ENCODE results near the gene MELK.
"Not testable (repeated sequence)": the region's sequence is repeated elsewhere in the genome, so short reads cannot be mapped to it uniquely, and the experiment has no call there.

The MELK gene

GRCh38 chr9:36572515-36573418, at the start of gene MELK:
TSS of gene MELK (plus strand) at chr9:36572895. CDS start at chr9:36581682, 8,787 bp downstream.
- peak; percentile 84 for DNase-seq

- DNase-seq, result no peak
These were observed 42.5 kb upstream of the MELK start for GRCh38 chr9:36530224-36530623.

DNA sequence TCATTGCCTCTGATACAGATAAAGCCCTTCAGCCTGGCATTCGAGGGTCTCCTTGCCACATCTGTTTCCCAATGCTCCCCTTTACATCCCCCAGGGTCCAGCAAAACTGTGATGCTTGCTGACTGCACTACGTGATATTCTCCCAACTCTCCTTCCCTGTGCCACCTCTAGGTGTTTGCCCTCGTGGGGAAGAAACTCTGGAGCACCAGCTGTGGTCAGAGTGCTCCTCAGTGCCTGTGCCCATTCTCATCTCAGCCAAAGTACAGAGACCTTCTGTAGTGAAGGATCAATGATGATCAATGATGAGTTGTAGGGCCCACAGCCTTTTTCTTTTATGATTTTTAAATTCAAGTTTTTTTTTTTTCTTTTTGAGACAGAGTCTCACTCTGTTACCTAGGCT, 40.3 kb upstream of the MELK start:
- no peak for DNase-seq

DNA sequence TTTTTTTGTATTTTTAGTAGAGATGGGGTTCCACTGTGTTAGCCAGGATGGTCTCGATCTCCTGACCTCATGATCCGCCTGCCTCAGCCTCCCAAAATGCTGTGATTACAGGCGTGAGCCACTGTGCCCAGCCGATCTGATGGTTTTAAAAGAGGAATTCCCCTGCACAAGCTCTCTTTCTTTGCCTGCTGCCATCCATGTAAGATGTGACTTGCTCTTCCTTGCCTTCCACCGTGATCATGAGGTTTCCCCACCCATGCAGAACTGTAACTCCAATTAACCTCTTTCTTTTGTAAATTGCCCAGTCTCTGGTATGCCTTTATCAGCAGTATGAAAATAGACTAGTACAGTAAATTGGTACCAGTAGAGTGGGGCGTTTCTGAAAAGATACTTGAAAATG, 39.0 kb upstream of the MELK start:
- not testable (repeated sequence) for DNase-seq

- no peak for DNase-seq
These were observed 37.6 kb upstream of the MELK start for GRCh38 chr9:36535107-36535506.

DNA sequence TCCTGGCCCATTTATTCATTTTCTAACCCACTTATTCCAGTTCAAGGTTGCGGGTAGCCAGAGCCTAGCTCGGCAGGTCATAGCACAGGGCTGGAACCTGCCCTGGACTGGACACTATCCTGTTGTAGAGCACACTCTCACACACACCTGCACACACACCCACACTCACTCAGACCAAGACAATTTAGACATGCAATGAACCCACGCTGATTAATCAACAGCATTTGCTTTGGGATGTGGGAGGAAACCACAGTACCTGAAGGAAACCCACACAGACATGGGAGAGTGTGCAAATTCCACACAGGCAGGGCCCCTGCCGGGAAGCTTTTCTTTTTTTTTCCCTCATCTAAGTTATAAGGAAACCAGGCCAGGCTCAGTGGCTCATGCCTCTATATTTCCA, 34.8 kb upstream of the MELK start:
- DNase-seq, result no peak

DNA sequence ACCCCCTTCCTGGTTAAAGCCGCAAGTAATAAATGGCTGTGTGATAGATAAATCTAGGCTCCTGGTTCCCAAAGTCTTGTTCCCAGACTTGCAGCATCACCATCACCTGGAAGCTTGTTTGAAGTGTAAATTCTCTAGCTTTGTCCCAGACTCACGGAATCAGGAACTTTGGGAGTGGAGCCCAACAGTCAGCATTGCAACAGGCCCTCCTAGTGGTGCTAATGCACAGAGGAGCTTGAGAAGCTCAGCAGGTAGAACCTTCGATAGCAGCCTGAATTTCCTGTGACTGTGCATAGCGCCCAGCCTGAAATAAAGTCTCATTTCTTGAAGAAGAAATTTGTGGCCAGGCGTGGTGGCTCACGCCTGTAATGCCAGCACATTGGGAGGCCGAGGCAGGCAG, 30.3 kb upstream of the MELK start:
- DNase-seq, result no peak

DNA sequence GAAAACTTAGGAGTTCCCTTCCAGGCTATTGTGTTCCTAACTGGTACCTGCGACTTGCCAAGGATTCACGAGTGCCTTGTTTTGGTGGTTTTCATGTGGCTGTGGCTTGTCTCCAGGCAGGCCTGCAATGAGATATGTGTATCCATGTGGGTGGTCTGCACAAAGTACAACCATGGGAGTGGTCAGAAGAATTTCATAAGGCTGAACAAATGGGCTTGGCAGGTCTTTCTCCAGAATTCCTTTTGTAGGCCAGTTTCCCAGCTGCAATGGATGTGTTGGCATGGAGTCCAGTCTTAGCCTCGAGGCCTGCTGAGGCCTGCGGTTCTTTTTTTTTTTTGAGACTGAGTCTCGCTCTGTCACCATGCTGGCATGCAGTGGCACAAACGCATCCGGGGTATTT, 28.8 kb upstream of the MELK start:
- no peak for DNase-seq

DNA sequence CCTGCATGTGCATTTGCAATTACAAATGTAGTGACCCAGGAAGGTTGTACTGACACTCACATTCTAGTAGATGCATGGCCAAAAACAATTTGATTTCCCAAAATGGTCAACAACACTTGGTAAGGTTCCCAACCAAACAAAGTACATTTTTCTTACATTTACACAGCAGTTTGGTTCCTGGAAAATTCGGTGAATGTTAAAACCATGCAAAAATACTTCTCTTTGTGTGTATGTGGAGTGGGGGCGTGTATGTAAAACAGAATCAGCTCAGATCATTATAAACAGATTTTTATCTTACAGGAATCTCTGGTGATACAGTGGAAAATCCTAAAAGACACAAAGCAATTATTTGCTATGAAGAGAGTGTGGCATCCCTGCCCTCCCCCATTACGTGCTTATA, 25.1 kb upstream of the MELK start:
- DNase-seq, result no peak

- no peak for DNase-seq
These were observed 24.2 kb upstream of the MELK start for GRCh38 chr9:36548454-36548853.

DNA sequence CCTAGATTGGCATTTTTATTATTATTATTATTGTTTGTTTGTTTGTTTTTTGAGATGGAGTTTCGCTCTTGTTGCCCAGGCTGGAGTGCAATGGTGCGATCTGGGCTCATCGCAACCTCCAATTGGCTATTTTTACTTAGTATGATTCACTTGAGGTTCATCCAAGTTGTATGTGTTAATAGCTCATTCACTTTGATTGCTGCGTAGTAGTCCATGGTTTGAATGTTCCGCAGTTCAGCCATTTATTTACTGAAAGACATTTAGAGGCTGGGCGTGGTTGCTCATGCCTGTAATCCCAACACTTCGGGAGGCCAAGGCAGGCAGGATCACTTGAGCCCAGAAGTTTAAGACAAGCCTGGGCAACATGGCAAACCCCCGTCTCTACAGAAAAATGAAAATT, 22.6 kb upstream of the MELK start:
- DNase-seq, result no peak

DNA sequence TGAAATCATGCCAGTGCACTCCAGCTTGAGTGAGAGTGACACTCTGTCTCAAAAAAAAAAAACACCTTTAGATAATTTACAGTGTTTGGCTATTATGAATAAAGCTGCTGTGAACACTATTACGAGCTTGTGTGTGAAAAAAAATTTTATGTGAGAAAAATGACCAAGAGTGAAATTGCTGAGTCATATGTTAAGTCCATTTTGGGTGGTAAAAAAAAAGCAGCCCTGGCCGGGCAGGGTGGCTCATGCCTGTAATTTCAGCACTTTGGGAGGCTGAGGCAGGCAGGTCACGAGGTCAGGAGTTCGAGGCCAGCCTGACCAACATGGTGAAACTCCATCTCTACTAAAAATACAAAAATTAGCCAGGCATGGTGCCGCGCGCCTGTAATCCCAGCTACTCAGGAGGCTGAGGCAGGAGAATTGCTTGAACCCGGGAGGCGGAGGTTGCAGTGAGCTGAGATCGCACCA, 22.0 kb upstream of the MELK start:
- DNase-seq, result not testable (repeated sequence)

DNA sequence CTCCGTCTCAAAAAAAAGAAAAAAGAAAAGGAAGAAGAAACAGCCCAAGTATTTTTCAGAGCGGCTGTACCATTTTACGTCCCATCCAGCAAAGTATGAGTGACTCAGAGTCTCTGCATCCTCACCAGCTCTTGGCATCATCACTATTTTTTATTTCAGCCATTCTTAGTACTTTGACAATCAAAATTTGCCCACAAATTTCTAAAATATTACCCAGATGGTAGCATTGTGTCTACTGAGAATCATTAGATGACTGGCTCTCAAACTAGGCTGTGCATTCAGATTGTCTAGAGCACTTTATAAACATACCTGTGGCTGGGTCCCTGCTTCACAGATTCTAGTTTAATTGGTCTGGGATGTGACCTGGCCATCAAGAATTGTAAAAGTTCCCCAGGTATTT, 21.6 kb upstream of the MELK start:
- DNase-seq, result no peak

DNA sequence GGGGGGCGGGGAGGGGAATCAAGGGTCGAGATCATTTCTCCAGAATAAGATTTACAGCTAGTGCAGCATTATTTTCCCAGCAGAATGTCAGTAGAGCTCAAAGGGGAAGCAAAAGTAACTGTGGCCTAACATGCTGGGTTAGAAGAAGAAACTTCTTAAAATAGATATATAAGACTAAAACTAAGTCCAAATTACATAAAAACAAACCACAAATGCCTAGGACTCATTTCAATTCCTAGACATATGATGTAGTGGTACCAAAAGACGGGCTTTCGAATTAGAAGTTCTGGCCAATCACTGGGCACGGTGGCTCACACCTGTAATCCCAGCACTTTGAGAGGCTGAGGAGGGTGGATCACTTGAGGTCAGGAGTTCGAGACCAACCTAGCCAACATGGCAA, 20.8 kb upstream of the MELK start:
- DNase-seq, result no peak

- DNase-seq, result no peak
These were observed 13.5 kb upstream of the MELK start for GRCh38 chr9:36559036-36559695.

GRCh38 chr9:36560771-36561170, 11.9 kb upstream of the MELK start:
- DNase-seq, result no peak

DNA sequence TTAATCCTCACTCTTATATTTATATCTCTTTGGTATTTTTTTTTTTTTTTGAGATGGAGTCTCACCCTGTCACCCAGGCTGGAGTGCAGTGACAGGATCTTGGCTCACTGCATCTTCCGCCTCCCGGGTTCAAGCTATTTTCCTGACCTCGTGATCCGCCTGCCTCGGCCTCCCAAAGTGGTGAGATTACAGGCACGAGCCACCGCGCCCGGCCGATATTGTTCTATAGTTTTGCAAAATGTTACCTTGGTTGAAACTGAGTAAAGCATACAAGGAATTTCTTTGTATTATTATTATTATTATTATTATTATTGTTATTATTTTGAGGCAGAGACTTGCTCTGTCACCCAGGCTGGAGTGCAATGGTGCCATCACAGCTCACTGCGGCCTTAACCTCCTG, 9.9 kb upstream of the MELK start:
- DNase-seq, result not testable (repeated sequence)

DNA sequence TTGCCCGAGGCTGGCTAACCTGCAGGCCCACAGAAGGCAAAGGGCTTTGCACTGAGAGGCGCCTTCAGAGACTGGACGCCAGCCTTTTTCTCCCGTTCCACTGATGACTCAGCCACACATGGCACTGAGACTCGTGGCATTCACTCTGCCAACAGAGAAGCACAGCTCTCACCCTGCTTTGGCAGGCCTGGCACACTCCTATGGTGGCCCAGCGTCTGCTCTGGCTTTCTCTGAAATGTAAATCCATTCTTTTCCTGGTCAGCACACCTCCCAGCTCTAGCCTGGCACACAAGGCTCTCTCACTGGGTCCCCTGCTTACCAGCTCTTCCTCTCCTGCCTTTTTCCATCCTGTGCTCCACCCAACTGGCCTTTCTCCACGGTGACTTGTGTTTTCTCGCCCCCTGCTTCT, 5.9 kb upstream of the MELK start:
- no peak for DNase-seq

- DNase-seq, result not testable (repeated sequence)
These were observed 4.0 kb upstream of the MELK start for GRCh38 chr9:36568681-36569080.

- DNase-seq, result no peak
These were observed 1.4 kb upstream of the MELK start for GRCh38 chr9:36571333-36571732.

DNA sequence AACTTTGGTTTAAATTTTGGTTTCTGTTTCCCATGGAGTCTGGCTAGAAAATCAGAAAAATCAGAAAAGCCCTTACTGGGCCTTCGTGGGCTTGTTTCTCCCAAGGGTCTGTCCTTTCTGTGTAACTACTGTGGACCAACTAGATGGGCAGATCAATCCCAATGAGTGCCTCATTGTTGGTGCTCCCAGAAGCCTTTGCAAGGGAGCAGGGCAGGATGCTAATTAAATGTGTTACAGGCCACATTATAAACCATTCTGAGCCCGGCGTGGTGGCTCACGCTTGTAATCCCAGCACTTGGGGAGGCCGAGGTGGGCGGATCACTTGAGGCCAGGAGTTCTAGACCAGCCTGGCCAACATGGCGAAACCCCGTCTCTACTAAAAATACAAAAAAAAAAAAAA, 1.4 kb downstream of the MELK start:
- DNase-seq, result not testable (repeated sequence)

DNA sequence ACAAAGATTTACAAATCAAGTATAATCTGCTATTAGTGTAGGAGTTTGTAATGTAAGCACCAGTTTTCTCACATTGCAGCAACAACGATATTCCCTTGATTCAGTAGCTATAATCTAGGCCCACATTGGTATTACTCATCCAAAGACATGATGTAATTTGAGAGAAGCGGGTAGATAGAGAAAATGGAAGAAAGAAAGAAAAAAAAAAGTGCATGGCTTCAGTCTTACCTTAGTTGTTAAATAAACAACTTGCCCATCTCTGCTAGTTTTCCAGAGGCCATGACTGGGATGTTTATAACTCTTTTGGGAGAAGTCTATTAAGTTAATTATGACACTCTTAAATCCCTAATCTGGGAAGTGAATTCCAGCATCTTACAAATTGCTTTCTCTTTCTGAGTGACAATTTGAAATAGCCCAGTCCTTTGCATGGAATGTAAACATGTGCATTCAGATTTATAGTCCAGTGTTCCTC, 2.8 kb downstream of the MELK start:
- DNase-seq, result no peak

- no peak for DNase-seq
These were observed 4.2 kb downstream of the MELK start for GRCh38 chr9:36576866-36577265.

Data from RPMI8226 (cell line).